Heart left ventricle (tissue), 13 donors: ENCODE data around the gene CLPTM1L.

Experiments used
- CTCF ChIP-seq, 12 donors: fragments of 200-600 bp; sonication (generic) in 4 of 12; IDR thresholded peaks; one replicate each; pipeline versions ENCODE4 v1.5.0 to v1.8.0; 2018 to 2022; ENCODE audit warnings: antibody characterized with exemption in 12 of 12, mild to moderate bottlenecking in 5 of 12
- POLR2A ChIP-seq, 2 donors: fragments of 450-650 bp; IDR thresholded peaks; one replicate each; pipeline ENCODE4 v1.6.1; 2017; ENCODE audit warnings: antibody characterized with exemption in 2 of 2, mild to moderate bottlenecking in 2 of 2, moderate library complexity in 2 of 2
- donor health status: ischemic (EF 13 %, LVEDD 7.1; RV severe dilation, severe dysfunction).
- donor health status: DM: no; HTN: yes; CAD: no.
- donor health status: DM: no; HTN: no; CAD: no.
- donor health status: ischemic (EF 25% LVEDD 6.9; RV normal size, moderate dysfunction).
- donor health status: ischemic (EF 25% LVEDD 5.7; RV mildly dilated, moderate dysfunction).
- donor health status: ischemic (EF 35%, LVEDD 5.7; RV mildly dilated, moderate dysfunction).
- donor health status: nonischemic (EF 11% LVEDD 7.7; RV severe dilation, severe dysfunction).
- donor health status: DM: yes; HTN: yes; CAD: no.
- donor health status: PGD.
- donor health status: ischemic (EF 29% LVEDD 5.4; RV normal size, mild dysfunction).
- donor health status: nonischemic (EF 23%, LVEDD 6.1; RV moderate dilation, normal function).

GRCh38 chr5:1288439-1289335 is 56.2 kb downstream of the CLPTM1L start:
- TF ChIP-seq POLR2A (IDR thresholded peaks at IDR 0.05) (no peak), CTCF (IDR thresholded peaks at IDR 0.05) (no peak)
